Lung (tissue), 12 donors: ENCODE measurements around the gene ELAVL4. TPM values are rescaled to one million over a fixed set of nuclear protein-coding genes. Genes with fewer than 3 reads are reported as not detected.

Experiments
- ATAC-seq: fragments of 200-7000 bp; cut with Tn5 transposase; one replicate; pipeline ENCODE4 v1.9.1; 2020; ENCODE audit warnings: moderate number of reproducible peaks; ENCODE audit not compliant: insufficient read depth, low FRiP score
- DNase-seq, 3 donors: peaks; one replicate each; pipeline ENCODE4 v3.0.0-alpha.2; 2013 to 2017
- H3K27ac ChIP-seq, 2 donors: one replicate each; pipeline ENCODE4 v1.5.1; 2013; ENCODE audit warnings: mild to moderate bottlenecking in 2 of 2, moderate library complexity in 2 of 2, control low read depth in 1 of 2, inconsistent platforms in 1 of 2, low read depth in 1 of 2, low read length in 1 of 2
- H3K27me3 ChIP-seq, 3 donors: one replicate each; pipeline ENCODE4 v1.5.1; 2013; ENCODE audit warnings: low read length in 2 of 3; ENCODE audit not compliant: control insufficient read depth in 3 of 3, insufficient read depth in 3 of 3
- H3K36me3 ChIP-seq, 4 donors: one replicate each; pipeline ENCODE4 v1.5.1; 2013; ENCODE audit warnings: low read length in 4 of 4, mild to moderate bottlenecking in 1 of 4, moderate library complexity in 1 of 4; ENCODE audit not compliant: control insufficient read depth in 4 of 4, insufficient read depth in 4 of 4
- H3K4me1 ChIP-seq, 5 donors: one replicate each; pipeline ENCODE4 v1.5.1; 2013; ENCODE audit warnings: low read length in 5 of 5, mild to moderate bottlenecking in 2 of 5, moderate library complexity in 1 of 5; ENCODE audit not compliant: control insufficient read depth in 5 of 5, insufficient read depth in 5 of 5
- H3K4me3 ChIP-seq: one replicate; pipeline ENCODE4 v1.5.1; 2013; ENCODE audit warnings: mild to moderate bottlenecking, control low read depth, moderate library complexity
- H3K9ac ChIP-seq, 2 donors: one replicate each; pipeline ENCODE4 v1.5.1; 2013; ENCODE audit warnings: low read length in 2 of 2, control low read depth in 1 of 2; ENCODE audit not compliant: insufficient read depth in 1 of 2
- H3K9me3 ChIP-seq, 4 donors: one replicate each; pipeline ENCODE4 v1.5.1; 2013; ENCODE audit warnings: low read length in 3 of 4, mild to moderate bottlenecking in 1 of 4, moderate library complexity in 1 of 4; ENCODE audit not compliant: control insufficient read depth in 4 of 4, insufficient read depth in 3 of 4
- WGBS, 2 donors: extraction: QIAGEN DNeasy Blood & Tissue Kit; methylation state at CpG; one replicate each; pipeline ENCODE4 v1.1.7; 2013; 5-methylcytosine and 5-hydroxymethylcytosine counted together
- polyA plus RNA-seq, 2 donors: library from polyadenylated mRNA; stranded (reverse); fragments of 200-250 nt; gene quantifications; one replicate each; pipeline ENCODE4 v1.2.1, GENCODE V29; 2013
- total RNA-seq, 2 donors: library from RNA; depleted of rRNA in 1 of 2; stranded (reverse); fragments of >200 nt in 1 of 2; gene quantifications; one replicate each; pipeline ENCODE4 v1.2.1, GENCODE V29; 2014 to 2021
- TF ChIP-seq, protein P1 (sequence below): IDR thresholded peaks from 2 replicates; pipeline ENCODE4 v1.5.1; 2012; ENCODE audit warnings: mild to moderate bottlenecking; ENCODE audit errors: control extremely low read depth, extremely low read depth
- donor health status: control.
- donor health status: control.
- donor health status: Bipolar disorder and iron deficiency.
- donor health status: healthy.
- donor health status: DM: yes; HTN: yes; CAD: no.

Gene ELAVL4
- total and polyA plus RNA-seq, 4 donors: 0.03 to 0.74 (median 0.30) TPM

DNA sequence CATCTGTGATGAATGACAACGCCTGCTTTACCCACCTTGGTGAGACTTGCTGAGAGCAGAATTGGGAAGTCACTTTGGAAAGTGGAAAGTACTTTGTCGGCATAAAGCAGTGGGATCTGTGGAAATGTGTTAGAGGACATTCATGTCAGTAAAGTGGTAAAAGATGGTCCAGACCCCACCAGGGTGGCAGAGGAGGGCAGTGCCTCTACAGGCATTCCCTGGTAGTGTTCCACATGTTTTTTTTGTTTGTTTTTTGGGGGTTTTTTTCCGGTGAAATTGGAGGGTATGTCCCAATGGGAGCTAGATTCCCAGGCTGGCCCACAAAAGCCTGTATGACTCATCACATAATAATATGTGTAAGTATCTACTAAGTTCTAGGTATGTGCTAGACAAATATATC is 80.6 kb downstream of the ELAVL4 start:
- H3K36me3 ChIP-seq: no peaks in the 10 kb centered on the region
- H3K27ac ChIP-seq: no peak overlapping the region
- no peak overlapping the region for H3K4me3 ChIP-seq
- 89 to 93% methylated on average over 3 of the region's 3 CpGs for WGBS, 2 donors
- TF ChIP-seq, protein P1, sequence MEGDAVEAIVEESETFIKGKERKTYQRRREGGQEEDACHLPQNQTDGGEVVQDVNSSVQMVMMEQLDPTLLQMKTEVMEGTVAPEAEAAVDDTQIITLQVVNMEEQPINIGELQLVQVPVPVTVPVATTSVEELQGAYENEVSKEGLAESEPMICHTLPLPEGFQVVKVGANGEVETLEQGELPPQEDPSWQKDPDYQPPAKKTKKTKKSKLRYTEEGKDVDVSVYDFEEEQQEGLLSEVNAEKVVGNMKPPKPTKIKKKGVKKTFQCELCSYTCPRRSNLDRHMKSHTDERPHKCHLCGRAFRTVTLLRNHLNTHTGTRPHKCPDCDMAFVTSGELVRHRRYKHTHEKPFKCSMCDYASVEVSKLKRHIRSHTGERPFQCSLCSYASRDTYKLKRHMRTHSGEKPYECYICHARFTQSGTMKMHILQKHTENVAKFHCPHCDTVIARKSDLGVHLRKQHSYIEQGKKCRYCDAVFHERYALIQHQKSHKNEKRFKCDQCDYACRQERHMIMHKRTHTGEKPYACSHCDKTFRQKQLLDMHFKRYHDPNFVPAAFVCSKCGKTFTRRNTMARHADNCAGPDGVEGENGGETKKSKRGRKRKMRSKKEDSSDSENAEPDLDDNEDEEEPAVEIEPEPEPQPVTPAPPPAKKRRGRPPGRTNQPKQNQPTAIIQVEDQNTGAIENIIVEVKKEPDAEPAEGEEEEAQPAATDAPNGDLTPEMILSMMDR: no peak
- H3K27me3 ChIP-seq: no peaks in the 10 kb centered on the region
- H3K9me3 ChIP-seq: no peaks in the 10 kb centered on the region
- DNase-seq: no peak
- no peak overlapping the region for H3K9ac ChIP-seq
- ATAC-seq: no peak
- peaks cover 0 to 5% (median 0%) of the 10 kb centered on the region in 5 donors for H3K4me1 ChIP-seq

DNA sequence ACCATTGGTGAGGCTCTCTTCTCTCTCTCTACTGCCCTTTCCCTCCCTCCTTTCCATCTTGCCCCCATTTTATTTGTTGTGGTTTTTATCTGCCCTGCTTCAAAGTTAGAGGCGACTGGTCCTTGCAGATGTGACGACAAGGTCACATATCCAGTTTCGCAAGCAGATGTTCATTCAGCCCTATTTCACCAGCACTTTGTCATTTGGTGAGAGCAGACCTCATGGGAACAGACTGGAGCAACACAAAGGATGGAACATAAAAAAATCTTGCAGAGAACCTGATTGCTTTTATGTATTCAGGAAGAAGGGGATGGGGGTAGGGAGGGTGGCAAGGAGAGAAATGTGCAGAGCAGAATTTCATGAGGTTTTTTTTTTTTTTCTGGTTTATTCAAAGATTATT is 84.3 kb downstream of the ELAVL4 start:
- no peaks in the 10 kb centered on the region for H3K9me3 ChIP-seq
- H3K27ac ChIP-seq: no peak overlapping the region
- DNase-seq: peak in 2 of 3 donors; percentile 2 to 10
- 28 to 32% methylated on average over 3 of the region's 3 CpGs for WGBS, 2 donors
- H3K4me3 ChIP-seq: no peak overlapping the region
- H3K36me3 ChIP-seq: no peaks in the 10 kb centered on the region
- TF ChIP-seq, protein P1: no peak
- H3K9ac ChIP-seq: no peak overlapping the region
- peaks cover 0 to 5% (median 0%) of the 10 kb centered on the region in 5 donors for H3K4me1 ChIP-seq
- ATAC-seq: no peak
- H3K27me3 ChIP-seq: no peaks in the 10 kb centered on the region

DNA sequence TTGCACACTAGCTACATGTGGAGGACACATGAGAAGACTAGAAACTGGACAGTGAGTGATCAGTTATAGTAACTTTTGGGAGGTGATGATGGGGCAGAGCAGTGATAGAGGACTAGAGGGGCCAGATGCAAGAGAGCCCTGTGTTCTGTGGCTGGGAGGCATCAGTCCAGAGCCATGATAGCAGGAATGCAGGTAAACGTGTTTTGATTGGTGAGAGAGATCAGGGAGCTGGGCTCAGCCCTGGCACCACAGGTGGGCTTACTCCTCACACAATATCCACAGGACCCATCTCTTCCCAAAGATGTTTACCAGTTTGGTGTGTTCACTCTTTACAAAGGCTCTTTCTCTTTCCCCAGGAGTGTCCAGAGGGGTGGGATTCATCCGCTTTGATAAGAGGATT is 86.5 kb downstream of the ELAVL4 start:
- Histone ChIP-seq H3K27ac (no peak overlapping the region), H3K4me3 (no peak overlapping the region), H3K9me3 (no peaks in the 10 kb centered on the region), H3K27me3 (no peaks in the 10 kb centered on the region), H3K9ac (no peak overlapping the region), H3K36me3 (no peaks in the 10 kb centered on the region), H3K4me1 (peaks cover 0 to 5% (median 0%) of the 10 kb centered on the region in 5 donors)
- 75 to 82% methylated on average over 2 of the region's 2 CpGs for WGBS, 2 donors
- TF ChIP-seq, protein P1: no peak
- ATAC-seq: no peak
- DNase-seq: no peak

DNA sequence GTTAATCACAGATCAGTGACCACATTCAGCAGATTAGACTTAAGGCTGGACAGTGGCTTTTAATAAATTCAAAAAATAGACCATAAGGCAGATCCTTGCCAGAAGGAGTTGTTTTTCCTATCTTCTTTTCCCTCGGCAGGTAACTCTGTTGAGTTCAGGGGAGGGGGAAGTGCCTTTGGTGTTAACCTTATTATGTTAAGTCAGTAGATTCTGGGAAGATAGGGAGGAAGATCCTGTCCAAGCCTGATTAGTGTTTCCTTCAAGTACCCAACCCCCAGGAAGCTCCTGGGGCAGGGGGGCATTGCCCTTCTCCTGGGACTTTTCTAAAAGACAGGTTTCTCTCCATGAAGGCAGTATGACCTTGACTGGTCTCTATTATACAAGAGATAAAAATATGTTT is 87.4 kb downstream of the ELAVL4 start:
- Histone ChIP-seq H3K27me3 (no peaks in the 10 kb centered on the region), H3K9ac (no peak overlapping the region), H3K4me1 (peaks cover 0 to 5% (median 0%) of the 10 kb centered on the region in 5 donors), H3K27ac (no peak overlapping the region), H3K4me3 (no peak overlapping the region), H3K9me3 (no peaks in the 10 kb centered on the region), H3K36me3 (no peaks in the 10 kb centered on the region)
- WGBS, 2 donors: 70 to 73% methylated on average over 1 of the region's 1 CpG
- TF ChIP-seq, protein P1: no peak
- no peak for DNase-seq
- ATAC-seq: no peak
